HG03558 (cell line): Measurements from ENCODE around the gene HMGB3.
"Not testable (repeated sequence)": the region's sequence is repeated elsewhere in the genome, so short reads cannot be mapped to it uniquely, and the experiment has no call there.

Source experiments
- ATAC-seq: cut with Tn5 transposase; IDR thresholded peaks from one replicate; pipeline ENCODE4 v1.9.1; 2021; ENCODE audit warnings: moderate number of reproducible peaks; ENCODE audit not compliant: unreplicated experiment; ENCODE audit errors: extremely low read depth

HMGB3 gene

GRCh38 chrX:150975655-150976390 is 7.3 kb upstream of the HMGB3 start:
- no peak for ATAC-seq

- no peak for ATAC-seq
Observed at GRCh38 chrX:150977411-150978162, 5.5 kb upstream of the HMGB3 start.

DNA sequence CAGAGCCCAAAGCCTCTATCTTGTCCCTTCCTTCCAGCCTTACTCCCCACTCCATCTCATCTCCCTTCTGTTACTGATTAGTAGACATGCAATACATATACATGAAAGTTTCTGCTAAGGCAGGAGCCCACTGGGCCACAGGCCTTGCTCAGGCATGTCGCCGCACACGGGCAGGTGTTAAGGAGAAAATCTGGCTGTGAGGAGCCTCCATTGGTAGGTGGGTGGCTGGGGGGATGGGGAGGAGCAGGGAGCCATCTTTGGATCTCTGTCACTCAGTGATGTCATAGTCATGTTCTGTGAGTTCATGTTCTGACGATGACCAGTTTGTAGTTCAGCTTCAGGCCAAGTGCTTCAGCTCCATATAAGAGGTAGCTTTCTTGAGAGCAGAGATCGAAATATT is 2.9 kb upstream of the HMGB3 start:
- ATAC-seq, result no peak

- no peak for ATAC-seq
Observed at GRCh38 chrX:150980711-150981110, 2.4 kb upstream of the HMGB3 start.

DNA sequence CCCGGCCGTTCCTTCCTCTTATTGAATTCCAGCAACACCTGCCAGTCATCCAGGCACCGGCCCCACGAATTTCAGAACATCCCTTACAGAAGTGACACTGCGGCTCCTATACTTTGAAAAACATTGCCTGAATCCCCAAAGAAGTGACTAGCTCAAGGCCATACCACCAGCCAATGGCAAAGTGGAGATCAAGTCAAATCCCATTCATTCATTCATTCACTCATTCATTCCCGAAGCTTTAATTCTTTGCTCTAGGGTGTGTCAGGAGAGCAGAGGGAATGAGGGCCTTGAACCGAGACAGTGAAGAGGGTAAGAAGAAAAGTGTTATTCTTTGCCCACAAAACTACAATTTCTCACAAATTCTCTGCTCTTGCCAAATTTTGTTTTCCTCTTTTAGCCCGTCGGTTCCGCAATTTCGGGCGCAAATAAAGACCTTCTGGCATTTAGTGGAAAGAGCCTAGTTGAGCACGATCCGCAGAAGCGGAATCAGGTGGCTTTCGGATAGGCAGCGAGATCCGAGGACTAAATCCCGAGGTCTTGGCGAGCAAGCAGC is 824 bp upstream of the HMGB3 start:
- ATAC-seq, result no peak

- ATAC-seq, result no peak
Observed at GRCh38 chrX:150983521-150984168, 510 bp downstream of the HMGB3 start.

- no peak for ATAC-seq
Observed at GRCh38 chrX:150984169-150984824, 1.2 kb downstream of the HMGB3 start.

DNA sequence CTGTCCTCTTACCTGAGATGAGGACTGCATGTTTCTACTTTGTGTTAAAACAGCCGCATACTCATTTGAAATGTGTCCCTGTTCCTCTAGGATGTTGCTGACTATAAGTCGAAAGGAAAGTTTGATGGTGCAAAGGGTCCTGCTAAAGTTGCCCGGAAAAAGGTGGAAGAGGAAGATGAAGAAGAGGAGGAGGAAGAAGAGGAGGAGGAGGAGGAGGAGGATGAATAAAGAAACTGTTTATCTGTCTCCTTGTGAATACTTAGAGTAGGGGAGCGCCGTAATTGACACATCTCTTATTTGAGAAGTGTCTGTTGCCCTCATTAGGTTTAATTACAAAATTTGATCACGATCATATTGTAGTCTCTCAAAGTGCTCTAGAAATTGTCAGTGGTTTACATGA is 4.6 kb downstream of the HMGB3 start:
- not testable (repeated sequence) for ATAC-seq

GRCh38 chrX:150989420-150989819 is 6.3 kb downstream of the HMGB3 start:
- no peak for ATAC-seq

- no peak for ATAC-seq
Observed at GRCh38 chrX:150990910-150991309, 7.8 kb downstream of the HMGB3 start.

- no peak for ATAC-seq
Observed at GRCh38 chrX:151000861-151001331, 17.8 kb downstream of the HMGB3 start.

GRCh38 chrX:151004085-151004484 is 20.9 kb downstream of the HMGB3 start:
- ATAC-seq, result no peak

GRCh38 chrX:151006410-151007109 is 23.4 kb downstream of the HMGB3 start:
- no peak for ATAC-seq

- no peak for ATAC-seq
Observed at GRCh38 chrX:151009582-151009981, 26.4 kb downstream of the HMGB3 start.

DNA sequence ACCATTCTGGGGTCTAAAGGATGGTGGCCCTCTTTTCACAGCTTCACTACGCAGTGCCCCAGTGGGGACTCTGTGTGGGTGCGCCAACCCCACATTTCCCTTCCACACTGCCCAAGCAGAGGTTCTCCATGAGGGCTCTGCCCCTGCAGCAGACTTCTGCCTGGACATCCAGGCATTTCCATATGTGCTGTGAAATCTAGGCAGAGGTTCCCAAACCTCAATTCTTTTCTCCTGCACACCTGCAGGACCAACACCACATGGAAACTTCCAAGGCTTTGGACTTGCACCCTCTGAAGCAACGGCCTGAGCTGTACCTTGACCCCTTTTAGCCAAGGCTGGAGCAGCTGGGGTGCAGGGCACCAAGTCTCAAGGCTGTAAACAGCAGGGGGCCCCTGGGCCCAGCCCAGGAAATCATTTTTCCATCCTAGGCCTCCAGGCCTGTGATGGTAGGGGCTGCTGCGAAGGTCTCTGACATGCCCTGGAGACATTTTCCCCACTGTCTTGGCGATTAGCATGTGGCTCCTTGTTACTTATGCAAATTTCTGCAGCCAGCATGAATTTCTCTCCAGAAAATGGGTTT is 30.1 kb downstream of the HMGB3 start:
- ATAC-seq, result no peak

DNA sequence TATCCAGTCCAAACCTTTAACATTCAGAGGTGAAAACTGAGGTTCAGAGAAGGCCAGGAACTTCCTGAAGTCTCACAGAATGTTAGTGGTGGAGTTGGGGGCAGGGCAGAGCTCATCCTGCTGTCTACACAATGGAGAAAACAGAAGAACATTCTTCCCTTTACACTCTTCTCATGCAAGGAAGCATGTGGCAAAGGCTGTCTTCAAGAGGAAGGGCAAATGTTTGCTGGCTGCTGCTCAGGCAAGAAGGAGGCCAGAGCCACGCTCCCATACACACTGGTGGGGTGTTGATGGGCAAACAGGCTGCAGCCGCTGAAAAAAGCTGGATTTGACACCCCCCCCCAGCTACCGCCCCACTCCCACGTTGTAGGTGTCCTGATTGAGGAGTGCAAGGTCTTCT is 32.5 kb downstream of the HMGB3 start:
- ATAC-seq, result no peak

DNA sequence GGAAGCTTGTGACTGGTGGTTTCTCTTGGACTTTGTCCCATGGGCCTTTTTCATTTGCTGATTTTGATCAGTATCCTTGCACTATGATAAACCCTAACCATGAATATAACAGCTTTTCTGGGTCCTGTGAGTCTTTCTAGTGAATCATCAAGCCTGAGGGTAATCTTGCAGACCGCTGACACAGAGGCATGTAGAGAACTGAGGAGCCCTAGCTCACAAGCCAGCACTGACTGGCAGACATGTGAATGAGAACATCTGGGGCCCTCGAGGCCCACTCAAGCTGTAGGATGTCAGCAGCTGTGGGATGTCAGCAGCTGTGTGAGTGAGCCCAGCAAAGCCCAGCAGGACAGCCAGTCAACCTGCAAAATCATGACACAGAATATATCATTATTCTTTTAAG is 36.7 kb downstream of the HMGB3 start:
- ATAC-seq, result no peak

- no peak for ATAC-seq
Observed at GRCh38 chrX:151030845-151031244, 47.7 kb downstream of the HMGB3 start.

DNA sequence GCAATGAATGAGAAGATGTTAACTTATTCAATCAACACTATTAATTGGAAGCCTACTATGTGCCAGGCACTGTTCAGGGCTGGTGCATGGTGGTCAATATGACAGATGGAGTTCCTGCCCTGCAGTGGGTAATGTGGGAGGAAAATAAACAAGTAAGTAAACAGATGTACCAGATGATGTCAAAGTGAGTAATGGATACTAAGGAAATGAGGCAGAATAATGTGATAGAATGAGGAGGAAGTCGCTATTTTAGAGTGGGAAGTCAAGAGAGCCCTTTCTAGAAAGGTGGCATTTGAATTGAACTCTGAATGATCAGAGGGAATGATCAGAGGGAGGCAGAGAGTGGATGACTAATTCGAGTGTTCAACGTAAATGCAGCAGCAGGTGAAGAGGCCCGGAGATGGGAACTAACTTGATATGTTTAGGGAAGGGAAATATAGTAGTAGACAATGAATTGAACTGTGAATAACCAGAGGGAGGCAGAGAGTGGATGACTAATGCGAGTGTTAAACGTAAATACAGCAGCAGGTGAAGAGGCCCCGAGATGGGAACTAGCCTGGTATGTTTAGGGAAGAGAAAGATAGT is 48.3 kb downstream of the HMGB3 start:
- no peak for ATAC-seq
